NCI-H1105 (cell line): ENCODE data around the gene TCF12.
A peak's percentile ranks its signal among the peaks of the same experiment; 100 is the strongest.

Experiments
- DNase-seq: peaks from one replicate; lab custom pipeline; 2025; lab: John Stamatoyannopoulos, UW

TCF12 gene

DNA sequence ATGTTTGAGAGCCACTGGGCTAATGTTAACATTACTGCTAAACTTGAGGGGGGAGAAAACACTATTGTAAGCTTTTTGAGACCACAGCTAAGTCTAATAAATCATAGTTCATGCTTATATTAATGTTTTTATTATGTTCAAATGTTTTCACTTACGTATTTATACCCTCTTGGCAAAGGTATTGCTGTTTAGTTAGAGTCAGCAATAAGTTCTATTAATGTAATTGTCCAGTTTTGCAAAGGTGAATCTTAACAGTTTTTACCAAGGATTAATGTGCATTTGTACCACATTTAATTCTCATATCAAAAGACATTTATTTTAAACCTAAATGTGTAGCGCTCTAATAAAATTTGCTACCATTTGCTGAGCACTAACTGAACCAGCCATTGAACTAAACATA lies 251.2 kb downstream of the TCF12 start:
- DNase-seq, result no peak

DNA sequence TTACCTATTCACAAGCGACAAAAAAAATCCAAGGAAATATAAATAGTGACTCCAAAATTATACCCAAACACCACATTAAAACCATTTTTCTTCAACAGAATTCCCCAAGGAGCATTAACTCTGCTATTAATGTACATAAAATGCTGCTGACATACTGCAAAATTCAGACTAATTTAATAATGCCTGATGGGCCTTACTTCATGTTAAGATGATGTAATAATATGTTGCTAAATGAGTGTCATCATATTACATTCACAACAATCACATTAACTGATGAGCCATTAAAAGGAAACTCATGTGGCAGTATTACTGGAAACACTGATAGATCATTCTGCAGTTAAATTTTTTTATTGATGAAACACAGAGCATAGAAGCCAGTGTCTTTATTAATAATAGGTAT lies 253.0 kb downstream of the TCF12 start:
- DNase-seq, result peak; percentile 17

DNA sequence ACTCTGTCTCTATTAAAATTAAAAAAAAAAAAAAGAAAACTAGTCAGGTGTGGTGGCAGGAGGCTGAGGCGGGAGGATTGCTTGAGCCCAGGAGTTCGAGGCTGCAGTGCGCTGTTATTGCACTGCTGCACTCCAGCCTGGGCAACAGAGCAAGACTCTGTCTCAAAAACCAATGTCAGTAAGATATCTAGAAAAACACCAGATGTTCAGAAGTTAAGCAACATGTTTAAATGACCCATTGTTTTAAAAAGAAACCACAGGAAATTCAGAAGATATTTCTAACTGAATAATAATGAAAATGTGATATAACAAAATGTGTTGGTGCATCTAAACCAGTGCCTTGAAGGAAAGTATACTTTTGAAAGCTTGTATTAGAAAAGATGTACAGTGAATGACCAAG lies 254.5 kb downstream of the TCF12 start:
- no peak for DNase-seq

DNA sequence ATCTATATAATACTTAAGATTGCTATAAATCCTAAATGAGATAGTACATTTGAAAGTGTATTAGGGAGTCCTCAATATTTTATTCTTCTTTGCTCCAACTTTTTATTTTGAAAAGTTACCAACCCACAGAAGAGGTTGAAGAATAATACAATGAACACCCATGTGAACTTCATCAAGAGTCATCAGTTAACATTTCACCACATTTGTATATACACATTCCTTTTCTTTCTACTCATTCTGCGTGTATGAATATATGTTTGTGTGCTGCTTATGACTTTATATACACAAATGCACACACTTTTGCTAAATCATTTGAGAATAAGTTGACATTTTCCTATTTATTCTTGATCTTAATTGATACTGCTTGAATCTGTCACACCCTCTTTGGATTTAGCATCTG lies 264.6 kb downstream of the TCF12 start:
- DNase-seq, result no peak

DNA sequence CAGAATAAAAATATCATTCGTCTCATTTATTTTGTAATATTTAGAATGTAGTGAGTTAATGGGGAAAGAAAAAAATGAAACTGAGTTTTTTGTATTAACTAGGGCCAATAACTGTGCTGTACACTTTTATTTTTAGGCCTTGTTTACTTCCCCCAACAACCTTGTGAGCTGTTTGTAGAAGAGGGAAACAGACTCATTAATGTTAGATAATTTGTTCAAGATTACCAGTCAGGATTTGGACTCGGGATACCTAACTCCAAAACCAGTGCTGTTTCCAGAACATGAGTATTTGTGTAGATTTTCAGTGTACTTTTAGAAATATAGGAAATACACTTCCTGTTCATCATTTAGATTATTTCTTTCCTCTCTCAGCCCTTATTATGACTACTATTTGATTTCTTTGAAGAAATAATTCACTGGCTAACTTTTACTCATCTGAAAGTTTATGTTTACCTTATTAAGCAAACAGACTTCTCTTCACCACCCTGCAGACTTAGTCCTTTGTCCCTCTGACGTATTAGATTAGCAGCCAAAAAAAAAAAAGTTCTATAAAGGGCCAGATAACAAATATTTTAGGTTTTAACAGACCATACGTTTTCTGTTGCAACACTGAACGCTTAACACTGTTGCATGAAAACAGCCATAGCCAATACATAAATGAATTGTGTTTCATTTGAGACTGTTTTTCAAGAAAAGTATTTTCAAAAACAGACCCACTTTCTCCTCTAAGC lies 265.3 kb downstream of the TCF12 start:
- no peak for DNase-seq

DNA sequence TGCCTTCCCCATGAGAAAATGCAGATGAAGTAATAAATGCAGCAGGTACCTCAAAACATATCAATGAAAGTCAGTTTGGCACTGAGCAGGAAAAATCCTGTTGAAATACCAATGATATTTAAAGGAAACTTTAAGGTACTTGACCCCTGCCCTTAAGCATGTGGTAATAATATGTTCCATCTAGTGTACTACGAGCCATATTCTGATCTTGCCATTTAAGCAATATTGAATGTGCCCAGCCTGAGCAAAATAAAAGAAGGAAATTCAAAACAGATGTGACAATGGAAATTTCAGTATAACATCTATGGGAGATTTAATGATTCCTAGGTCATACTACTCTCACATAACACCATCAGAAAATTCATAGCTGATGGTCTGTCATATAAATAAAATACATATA lies 266.1 kb downstream of the TCF12 start:
- no peak for DNase-seq

DNA sequence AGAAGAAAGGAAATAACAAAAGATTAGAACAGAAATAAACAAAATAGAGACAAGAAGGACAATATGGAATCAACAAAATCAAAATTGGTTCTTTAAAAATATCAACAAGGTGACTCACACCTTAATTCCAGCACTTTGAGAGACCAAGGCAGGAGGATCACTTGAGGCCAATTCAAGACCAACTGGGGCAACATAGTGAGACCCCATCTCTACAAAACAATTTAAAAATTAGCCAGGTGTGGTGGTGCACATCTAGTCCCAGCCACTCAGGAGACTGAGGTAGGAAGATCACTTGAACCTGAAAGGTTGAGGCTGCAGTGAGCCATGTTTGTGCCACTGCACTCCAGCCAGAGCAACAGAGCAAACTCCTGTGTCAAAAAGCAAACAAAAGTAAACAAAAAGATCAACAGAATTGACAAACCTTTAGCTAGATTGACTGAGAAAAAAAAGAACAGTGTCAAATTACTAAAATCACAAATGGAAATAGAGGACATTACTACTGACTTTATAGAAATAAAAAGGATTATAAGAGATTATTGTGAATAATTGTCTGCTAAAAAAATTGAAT lies 267.1 kb downstream of the TCF12 start:
- no peak for DNase-seq

DNA sequence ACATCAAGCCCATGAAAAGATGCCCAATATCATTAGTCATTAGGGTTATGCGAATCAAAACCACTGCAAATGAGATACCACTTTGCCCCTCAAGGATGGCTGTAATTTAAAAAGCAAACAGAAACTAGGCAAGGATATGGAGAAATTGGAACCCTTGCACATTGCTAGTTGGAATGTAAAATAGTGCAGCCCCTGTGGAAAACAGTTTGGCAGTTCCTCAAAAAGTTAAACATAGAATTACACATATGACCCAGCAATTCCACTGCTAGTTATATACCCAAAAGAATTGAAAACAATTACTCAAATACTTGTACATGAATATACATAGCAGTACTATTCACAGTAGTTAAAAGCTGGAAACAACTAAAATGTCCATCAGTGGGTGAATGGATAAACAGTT lies 271.0 kb downstream of the TCF12 start:
- no peak for DNase-seq

DNA sequence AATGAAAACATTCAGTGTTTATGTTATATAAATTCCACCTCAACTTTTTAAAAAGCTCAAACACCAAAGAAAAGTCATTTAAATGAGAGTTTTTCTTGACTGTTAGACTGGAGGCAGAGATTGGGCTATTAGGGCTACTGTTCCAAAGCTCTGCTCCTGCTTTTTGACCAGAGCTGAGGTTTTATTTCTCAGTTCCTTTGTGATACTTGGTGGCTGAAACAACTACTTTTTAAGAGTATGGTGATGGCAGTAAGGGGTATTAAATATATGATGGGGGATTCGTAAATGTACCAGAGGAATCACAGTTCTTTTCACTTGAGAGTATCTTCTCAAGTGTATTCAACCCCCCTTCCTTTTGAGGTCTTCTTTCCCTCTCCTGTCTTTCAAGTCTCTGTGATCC lies 271.8 kb downstream of the TCF12 start:
- DNase-seq, result no peak

DNA sequence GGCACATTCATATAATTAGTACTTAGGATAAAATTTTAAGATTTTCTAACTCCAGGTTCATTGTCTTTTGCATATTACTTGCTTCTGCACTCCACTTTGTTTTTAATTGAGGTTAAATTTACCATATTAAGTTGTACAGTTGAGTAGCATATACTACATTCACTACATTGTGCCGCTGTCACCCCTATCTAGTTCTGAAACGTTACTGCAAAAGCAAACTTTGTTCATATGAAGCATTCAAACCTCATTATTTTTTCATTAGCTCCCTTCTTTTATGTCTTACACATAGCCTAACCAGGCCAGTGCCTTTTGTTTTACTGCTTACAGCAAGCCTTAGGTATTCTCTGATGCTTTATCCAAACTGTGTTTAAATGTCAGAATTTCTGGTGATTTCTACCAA lies 274.7 kb downstream of the TCF12 start:
- DNase-seq, result no peak

DNA sequence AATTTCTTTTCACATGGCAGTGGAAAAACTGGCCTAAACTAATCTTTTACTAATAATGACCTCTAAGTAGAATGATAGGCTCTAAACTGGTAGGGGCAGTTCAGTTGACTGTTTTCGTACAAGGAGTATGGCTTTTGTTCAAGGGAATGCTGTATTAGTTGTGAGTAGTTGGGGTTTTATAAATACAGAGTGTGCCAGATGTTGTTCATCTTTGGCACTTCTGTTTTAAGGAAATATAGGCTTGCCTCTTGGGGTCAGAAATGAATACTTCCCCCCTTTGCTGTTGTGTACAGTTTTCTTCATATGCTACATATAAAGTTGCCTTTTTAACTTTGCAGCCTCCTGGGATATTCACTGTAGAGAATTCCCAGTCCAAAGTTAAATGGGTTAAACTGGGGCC lies 276.9 kb downstream of the TCF12 start:
- DNase-seq, result no peak

DNA sequence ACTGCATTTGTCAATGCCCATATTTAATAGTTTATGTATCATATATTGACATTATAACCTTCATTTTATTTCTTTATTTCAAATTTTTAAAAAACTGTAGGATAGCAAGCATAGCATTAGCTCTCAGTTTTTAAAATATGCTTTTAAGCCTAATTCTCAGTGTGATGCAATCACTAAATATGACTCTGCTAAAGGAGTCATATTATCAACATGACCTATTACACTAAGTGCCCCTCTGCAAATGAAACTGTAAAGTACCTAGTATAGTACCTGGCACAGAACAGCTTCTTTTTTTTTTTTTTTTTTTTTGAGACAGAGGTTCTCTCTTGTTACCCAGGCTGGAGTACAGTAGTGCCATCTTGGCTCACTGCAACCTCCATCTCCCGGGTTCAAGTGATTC lies 278.4 kb downstream of the TCF12 start:
- DNase-seq, result peak; percentile 41

DNA sequence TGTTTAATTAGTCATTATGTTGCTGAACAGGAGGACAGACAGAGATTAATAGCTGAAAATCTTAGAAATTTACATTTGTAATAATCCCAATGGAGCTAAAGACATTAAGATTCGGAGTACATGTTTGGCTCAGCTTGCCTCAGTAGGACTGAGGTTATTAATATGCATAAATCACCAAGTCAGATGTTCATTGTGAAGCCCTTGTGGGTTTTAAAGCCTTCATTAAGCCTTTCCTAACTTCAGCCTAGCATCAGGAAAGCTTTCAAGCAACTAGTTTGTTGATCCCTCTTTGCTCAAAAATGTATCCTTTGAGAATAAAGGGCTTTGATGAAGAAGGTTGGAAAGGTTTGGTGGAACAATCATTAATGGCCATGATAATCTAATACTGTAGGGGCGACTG lies 279.7 kb downstream of the TCF12 start:
- no peak for DNase-seq

DNA sequence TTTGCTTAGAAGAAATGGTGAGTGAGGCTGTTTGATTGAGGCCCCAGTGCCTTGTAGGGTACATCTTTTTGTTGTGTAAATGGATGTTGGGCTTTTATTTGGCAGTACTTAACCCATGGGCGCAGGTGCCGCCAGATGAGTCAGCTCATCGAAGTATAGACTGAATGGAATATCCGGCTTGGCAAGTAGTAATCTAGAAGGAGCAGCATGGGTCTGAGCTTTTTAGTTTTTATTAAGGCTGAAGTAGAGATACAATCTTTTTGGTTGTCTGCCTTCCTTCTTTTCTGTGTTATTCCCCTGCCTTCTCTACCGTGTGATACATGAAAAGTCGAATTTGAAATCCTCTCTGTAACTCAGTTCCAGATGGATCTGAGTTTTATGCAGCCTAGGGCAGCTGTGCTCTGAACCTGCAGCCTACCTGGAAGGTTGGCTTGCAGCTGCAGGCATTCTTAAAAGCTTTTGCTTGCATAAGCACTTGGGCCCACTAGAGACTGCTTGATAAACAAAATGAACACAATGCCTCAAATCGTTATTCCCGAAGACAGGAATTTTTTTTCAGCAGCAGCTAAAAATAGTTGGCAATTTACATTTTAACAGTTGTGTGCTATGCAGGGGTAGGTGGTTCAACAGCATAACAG lies 280.3 kb downstream of the TCF12 start:
- DNase-seq, result peak; percentile 97

DNA sequence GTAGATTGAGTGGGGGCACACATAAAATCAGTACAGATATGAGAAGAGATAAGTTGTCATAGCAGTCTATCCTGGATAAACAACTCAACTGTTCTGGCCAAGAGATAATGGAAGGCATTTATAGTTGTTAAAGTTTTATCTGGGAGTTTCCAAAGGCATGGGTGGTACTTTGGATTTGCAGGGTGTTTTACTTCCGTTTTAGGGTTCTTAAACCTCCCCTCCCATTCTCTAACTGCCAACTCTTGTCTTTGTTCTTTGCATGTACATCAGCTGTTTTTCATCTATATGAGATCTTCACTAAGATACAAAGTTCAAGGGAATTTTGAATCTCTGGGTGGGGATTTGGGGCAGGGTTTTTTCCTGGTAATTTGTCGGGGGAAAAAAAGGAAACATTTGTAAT lies 283.1 kb downstream of the TCF12 start:
- DNase-seq, result no peak

DNA sequence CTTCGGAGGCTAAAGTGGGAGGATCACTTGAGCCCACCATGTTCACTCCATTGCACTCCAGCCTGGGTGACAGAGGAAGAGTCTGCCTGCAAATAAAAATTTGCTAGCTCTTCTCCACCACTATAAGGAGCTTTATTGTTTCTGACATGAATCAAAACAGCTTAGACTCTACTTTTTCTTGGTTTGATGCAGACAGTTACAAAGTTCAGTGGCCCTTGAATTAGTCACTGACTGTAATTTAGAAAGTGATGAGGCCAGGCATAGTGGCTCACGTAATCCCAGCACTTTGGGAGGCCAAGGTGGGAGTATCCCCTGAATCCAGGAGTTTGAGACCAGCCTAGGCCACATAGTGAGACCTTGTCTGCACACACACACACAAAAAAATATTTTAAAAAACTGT lies 285.5 kb downstream of the TCF12 start:
- no peak for DNase-seq

DNA sequence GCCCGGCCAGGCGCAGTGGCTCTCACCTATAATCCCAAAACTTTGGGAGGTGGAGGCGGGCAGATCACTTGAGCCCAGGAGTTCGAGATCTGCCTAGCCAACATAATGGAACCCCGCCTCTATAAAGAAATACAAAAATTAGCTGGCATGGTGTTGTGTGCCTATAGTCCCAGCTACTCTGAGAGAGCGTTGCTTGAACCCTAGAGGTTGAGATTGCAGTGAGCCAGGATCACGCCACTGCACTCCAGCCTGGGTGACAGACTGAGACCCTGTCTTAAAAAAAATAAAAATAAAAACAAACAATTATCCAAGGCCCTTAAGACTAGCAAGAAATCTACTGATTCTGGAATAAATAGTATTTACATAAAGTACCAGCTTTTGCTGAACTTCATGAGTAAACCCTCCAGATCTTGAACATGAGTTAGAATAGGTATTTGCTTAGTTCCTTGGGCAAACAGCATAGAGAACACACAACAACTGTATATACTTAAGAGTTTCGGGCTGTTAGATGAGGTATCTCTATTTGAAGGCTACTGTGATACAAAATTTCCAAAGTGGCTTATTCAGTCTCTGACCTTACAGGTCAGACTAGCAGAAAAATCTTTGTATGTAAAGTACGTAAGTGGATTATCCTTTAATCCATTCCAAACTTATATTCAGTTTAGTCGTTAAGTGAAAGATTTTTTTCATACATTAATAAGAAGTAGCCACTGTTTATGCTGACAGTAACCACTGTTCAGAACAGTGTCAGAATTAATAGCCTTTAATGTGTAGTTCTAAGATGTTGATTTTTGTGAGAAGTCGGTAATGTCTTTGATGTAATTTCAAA lies 286.8 kb downstream of the TCF12 start:
- no peak for DNase-seq

DNA sequence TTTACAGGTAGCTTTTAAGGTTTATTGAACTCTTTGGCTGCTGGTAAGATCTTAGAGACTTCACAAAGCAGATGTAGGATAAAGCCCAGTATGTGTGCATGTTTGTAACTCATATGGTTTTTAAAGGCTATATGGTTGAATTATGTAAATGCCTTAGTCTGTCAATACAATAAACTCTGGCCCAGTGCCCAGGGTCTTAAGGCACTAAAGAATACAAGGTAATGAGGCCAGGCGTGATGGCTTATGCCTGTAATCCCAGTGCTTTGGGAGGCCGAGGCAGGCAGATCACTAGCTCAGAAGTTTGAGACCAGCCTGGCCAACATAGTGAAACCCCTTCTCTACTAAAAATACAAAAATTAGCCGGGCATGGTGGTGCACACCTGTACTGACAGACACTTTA lies 287.6 kb downstream of the TCF12 start:
- DNase-seq, result no peak

DNA sequence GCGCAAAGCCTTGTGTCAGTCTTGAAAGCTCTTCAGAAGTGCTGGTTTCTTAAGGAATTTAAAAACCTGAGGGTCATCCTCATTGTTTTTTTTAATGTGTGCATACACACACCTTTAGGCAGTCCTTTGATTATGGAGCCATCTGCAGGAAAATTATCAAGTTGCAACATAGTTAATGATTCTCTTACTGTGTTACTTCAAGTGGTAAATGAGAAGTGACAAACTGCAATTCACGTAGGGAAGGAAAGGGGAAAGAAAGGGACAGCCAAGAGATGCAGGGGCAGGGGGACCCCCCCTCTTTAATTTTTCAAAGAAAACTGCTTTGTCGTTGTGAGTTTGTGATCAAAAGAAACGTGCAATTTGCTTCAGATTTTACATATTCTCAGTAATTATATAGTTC lies 295.4 kb downstream of the TCF12 start:
- DNase-seq, result peak; percentile 78

DNA sequence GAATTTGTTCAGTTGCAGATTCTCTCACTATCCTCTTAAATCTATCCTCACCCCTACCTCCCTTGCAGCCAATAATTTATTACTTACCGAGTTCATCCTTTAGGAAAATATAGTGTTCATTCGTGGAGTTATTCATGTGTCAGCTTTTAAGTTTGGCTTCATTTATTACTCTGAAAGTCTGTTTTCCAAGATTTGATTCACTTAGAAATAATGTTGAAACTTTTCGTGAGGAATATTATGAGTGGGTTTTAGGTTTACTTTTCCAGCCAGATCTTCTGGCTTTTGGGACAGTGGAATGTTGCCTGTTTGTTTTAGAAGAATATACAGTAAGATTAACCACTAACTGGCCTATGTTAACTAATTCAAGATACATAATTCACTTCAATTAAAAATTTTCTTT lies 296.9 kb downstream of the TCF12 start:
- no peak for DNase-seq

DNA sequence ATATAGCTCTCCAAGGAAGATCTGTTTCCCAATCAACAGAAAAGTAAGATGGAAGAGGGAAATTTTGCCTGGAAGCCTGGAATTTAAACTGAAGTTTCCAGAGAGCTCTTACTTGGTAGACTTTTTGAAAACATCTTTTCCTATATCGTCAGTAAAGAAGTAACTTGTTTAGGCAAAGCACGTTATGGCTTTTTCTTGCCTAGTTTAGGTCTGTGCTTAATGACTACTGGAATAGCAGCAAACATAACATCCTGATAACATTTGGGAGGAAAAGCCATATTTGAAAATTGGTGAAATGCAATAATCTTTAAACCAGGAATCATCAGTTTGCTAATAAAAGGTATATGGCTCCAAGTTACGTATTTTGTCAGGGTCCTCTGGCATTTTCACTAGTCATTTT lies 297.4 kb downstream of the TCF12 start:
- no peak for DNase-seq

DNA sequence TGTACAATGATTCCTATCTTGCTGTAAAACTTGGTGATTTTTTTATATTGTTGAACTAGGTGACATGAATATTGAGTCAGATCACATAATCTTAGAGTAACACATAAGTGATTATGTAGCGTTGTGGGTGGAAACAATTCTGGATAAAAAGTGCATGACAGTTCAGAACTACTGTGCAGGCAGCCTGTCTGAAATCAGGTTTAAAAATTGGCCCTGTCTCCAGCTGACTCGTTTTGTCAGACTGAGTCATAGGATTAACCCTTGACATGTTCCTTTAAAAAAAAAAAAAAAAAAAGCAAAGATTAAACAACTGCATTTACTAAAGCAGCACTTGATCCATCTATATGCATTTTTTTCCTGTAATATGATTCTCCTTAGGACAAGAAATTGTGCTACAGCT lies 297.8 kb downstream of the TCF12 start:
- no peak for DNase-seq
